ENCODE results near the gene CLTB.

Gene CLTB

GRCh38 chr5:176350416-176350815, 65.9 kb downstream of the CLTB start:
- no peak for DNase-seq (ENCODE audit: low read depth)

GRCh38 chr5:176342766-176343458, 73.4 kb downstream of the CLTB start:
- DNase-seq (ENCODE audit: low read depth): no peak
